SKM-1 (cell line): Measurements from ENCODE around the gene DPF3.

Experiments
- DNase-seq: peaks from one replicate; lab custom pipeline; 2025; ENCODE audit not compliant: unreplicated experiment; lab: John Stamatoyannopoulos, UW

Gene DPF3

DNA sequence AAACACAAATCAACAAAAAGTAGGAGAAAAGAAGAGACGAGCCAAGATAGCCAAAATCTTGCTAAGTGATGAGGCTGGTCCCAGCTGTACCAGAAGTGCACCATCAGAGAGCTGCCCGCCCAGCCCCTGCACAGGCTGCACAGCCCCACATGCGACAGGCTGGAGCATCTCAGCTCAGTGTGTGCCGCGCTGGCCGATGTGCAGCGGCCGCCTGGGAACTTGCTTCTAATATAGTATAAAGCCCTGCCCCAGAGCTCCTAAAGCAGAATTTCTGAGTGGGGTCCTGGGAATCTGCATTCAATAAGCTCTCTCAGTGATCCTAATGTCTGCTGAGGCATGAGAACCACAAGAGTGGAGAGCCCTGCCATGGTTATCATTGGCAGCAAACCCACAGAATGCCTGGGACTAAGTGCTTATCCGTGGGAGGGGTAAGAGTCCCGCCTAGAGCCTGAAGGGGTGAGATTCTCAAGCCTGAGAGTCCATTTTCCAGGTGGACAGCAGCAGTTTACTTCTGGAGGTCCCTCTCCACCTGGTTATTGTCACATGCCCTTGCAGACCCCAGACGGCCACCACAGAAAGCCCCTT is 171.6 kb downstream of the DPF3 start:
- DNase-seq, result no peak

GRCh38 chr14:72721083-72721482 is 172.8 kb downstream of the DPF3 start:
- DNase-seq, result no peak

DNA sequence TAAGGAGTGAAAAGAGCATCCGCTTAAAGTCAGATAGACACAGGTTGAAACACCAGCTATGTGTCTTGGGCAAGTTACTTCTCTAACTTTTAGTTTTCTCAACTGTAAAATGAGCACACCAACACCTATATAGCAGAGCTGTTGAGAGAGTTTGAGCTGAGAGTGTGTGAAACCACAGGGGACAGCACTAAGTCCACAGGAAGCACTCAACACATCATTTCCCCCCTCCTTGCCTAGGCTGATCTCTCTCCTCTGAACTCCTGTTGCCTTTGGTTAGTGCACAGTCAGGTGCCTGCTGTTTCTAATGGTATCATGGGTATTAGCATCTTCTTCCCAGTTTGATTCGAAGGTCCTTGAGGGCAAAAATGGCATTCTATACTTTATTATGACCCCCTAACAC is 176.7 kb downstream of the DPF3 start:
- DNase-seq, result no peak

GRCh38 chr14:72716476-72716875 is 177.4 kb downstream of the DPF3 start:
- no peak for DNase-seq

DNA sequence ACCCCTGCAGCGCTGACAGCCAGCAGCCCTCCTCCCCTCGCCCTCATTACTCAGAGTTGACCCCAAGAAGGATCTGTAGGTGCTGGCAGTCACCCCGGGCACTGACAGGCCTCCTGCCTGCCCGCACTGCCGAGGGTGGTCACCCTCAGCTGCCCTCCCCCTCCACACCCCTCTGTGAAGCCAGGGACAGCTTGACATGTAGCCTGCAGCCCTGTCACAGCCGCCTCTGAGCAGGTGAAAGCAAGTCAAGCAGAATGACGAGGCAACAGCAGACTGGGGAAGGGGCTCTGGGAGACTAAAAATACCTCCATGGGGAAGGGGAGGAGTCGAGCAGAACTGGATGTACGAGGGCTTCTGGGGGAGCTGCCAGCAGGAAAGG is 178.1 kb downstream of the DPF3 start:
- DNase-seq, result no peak

GRCh38 chr14:72715215-72715849 is 178.6 kb downstream of the DPF3 start:
- DNase-seq, result no peak

DNA sequence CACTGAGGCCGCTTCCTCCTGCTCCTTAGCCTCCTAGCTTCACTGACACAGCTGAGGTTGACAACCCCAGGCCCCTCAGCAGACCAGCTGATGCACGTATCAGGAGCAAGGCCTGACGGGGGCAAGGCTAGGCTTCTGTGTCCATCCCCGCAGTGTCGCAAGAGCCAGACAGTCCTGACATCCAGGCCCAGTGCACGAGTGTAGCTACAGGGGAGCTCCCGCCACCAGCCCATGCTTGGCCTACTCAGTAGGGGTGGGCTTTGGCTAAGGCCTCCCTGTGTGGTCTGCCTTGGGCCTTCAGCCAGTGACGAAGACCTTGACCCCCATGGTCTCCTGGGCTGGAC is 179.1 kb downstream of the DPF3 start:
- DNase-seq, result no peak

GRCh38 chr14:72714094-72714493 is 179.8 kb downstream of the DPF3 start:
- no peak for DNase-seq

DNA sequence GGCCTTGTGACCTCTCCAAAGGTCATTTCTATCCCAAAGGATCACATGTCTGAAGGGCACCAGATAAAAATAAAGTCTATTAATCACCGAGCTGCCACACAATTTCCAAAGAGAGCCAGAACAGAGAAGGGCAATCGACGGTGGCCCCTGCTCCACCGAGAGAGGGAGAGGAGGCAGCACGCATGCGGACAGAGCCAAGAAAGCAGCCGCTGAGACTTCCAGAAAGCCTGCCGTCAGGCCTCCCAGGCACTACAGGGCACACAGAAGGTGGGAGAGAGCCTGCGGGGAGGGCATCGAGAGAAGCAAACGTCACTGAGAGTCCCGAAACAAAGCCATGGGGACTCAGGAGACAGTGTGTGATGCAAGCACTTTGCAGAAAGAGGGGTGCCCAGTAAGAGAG is 182.0 kb downstream of the DPF3 start:
- no peak for DNase-seq

- DNase-seq, result no peak
These were observed 183.8 kb downstream of the DPF3 start for GRCh38 chr14:72709916-72710611.

DNA sequence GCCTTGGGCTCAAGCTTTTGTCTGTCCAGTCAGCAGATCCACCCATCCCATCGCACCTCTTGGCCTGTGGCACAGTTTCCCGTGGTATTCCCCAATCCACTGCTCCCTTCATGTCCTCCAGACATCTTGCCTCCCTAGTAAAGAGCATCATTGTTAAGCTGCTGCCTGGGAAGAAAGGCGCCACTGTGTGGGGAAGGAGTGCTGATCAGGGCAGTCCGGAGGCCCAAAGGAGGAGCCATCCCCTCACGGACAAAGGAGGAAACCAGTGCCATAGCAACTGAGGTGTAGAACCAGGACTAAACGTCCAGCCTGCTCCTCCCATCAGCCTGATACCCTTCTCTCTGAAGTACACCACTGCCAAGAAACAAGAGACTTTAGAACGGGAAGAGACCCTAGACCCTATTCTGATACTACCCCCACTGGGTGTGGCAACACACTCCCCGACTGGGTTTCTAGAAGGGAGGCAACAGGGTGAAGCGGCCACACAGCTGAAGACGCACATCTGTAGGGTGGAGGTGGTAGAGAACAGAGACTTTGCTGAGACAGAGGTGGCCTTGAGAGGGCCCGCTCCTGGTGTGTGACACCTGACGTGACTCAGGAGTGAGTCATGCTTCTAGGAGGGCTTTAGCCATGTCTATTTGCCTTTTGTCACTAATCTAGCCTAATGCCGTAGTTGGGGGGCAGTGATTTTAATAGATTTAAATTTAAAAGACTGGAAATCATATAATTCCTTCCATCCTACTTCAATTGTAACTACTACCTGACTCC is 185.0 kb downstream of the DPF3 start:
- no peak for DNase-seq

GRCh38 chr14:72708222-72708621 is 185.7 kb downstream of the DPF3 start:
- DNase-seq, result no peak

DNA sequence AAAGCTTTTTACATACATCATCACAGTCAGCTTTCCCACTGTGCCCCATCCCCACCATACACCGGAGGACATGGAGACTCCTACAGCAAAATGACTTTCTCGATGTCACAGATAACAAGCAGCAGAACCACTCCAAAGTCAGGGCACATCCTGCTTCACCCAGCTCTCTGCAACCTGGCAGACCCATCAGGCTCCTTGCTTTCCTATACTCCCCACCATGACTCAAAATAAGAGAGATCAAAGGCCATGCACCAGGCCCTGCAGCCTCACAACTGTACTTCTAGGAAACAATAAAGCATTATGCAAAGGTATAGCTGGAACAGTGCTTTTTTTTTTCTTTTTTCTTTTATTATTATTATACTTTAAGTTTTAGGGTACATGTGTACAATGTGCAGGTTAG is 187.4 kb downstream of the DPF3 start:
- DNase-seq, result no peak

DNA sequence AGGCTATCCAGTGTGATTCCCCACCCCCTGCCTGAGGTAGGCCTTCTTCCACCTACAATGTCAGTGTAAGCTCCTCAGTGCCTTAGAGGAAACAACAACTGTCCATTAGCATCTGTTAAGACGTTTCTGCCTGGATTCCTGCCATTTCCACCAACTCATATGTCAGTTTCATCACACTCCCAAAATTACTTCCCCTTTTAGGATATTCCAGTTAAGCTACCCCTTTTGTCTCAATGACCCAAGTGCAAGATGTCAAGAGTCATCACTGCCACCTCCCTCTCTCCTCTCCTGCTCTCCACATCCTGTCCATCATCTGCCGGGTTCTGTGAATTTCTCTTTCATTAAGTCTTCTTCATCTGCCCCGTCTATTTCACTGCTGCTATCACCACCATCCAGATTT is 189.4 kb downstream of the DPF3 start:
- peak; percentile 5 for DNase-seq

DNA sequence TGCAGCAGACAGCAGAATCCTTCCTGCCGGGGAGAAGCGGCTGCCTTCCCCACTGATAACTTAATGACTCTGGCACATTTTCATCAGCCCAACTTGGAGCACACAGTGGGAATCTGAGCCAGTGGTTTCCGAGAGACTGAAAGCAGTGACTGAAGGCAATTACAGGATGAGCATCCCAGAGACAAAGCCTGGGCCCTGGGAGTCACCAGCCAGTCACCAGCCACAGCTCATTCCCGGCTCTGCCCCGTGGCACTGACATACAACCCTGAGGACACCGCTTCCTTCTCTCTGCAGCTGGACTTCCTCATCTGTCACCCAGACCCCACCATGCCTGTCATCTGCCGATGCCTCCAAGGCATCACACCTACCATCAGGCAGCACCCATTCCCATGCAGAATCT is 192.3 kb downstream of the DPF3 start:
- DNase-seq, result no peak

DNA sequence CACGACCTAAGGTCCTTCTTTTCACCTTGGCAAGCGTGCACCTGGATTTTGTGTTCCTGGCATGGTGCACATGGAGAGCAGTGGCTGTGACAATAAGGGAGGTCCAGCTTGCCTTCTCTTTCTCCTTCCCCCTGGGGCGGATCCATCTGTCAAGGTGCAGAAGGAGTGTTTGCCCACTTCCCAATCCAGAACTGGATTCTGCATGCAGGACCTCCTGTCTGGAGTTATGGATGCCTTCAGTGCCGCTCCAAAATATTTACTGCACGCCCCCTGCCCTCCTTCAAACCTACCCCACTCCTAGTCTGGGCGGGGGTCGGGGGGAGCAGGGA is 192.7 kb downstream of the DPF3 start:
- no peak for DNase-seq

GRCh38 chr14:72700338-72701236 is 193.3 kb downstream of the DPF3 start:
- DNase-seq, result no peak

DNA sequence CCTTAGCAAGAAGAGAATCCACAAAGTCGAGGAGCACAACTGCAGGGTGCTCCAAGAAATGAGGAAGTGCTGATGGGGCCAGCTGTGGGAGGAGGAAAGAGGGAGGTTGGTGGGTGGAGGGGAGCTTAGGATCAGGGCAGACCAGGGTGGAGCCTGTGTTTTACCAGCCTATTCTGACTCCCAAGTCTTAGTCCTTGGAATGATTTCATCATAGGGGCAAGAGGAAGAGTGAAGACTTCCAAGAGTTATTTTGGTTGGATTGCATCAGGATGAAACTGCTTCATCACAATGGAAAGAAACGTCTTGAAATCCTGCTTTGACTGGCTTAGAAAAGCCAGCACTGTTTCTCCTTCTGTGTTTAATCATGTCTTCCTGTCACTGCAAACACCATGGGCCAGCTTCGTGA is 194.0 kb downstream of the DPF3 start:
- peak; percentile 37 for DNase-seq

DNA sequence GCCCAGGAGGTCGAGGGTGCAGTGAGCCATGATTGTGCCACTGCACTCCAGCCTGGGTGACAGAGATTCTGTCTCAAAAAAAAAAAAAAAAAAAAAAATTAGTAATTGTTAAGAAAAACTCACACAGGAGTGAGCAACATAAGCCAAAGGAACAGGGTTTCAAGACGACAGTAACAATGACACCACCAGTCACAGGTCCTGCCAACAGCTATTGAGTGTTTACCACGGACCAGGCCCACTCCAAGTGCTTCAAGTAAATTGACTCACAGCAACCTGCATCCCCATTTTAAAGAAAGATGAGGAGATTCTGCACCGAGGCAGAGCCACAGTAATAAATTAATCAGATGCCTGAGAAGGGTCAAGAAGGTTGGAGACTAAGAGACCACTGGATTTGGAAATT is 194.5 kb downstream of the DPF3 start:
- no peak for DNase-seq

DNA sequence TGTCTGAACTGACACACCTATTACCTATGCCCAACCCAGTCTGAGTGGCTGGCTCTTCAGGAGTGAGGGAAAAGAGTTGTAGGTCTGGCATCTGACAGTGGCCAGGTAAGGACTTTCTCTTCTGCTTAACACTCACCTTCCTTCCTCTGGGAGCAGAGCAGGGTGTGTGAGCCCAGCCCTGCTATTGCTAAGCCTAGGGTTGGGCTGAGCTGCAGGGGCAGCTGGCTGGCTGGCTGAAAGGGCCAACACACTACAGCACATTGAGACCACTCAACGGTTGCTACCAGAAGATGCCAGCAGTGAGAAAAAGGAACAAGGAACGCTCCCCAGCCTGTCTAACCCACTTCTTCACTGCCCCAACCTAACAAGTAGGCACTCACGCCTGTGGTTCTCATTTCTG is 201.2 kb downstream of the DPF3 start:
- no peak for DNase-seq

DNA sequence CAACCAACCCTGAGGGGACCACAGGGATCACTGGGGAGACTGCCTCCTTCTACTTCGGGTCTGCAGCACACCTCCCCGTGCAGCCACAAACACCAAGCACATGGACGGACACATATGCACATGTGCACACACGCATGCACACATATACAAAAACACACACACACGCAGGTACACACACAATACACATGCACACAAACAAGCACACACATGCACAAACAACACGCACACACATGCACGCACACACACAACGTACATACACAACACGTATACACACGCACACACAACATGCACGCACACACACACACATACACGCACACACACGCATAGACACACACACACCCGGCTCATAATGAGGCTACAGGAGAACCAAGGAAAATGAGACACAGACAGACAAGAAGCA is 203.6 kb downstream of the DPF3 start:
- DNase-seq, result no peak
